GM21786 (cell line): Measurements from ENCODE around the gene ACTL9.
"Not testable (repeated sequence)": the region's sequence is repeated elsewhere in the genome, so short reads cannot be mapped to it uniquely, and the experiment has no call there.

ENCODE experiments used
- ATAC-seq: cut with Tn5 transposase; IDR thresholded peaks from one replicate; pipeline ENCODE4 v1.9.1; 2021; ENCODE audit not compliant: unreplicated experiment

Gene ACTL9, protein sequence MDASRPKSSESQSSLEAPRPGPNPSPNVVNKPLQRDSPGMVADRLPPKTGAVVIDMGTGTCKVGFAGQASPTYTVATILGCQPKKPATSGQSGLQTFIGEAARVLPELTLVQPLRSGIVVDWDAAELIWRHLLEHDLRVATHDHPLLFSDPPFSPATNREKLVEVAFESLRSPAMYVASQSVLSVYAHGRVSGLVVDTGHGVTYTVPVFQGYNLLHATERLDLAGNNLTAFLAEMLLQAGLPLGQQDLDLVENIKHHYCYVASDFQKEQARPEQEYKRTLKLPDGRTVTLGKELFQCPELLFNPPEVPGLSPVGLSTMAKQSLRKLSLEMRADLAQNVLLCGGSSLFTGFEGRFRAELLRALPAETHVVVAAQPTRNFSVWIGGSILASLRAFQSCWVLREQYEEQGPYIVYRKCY

DNA sequence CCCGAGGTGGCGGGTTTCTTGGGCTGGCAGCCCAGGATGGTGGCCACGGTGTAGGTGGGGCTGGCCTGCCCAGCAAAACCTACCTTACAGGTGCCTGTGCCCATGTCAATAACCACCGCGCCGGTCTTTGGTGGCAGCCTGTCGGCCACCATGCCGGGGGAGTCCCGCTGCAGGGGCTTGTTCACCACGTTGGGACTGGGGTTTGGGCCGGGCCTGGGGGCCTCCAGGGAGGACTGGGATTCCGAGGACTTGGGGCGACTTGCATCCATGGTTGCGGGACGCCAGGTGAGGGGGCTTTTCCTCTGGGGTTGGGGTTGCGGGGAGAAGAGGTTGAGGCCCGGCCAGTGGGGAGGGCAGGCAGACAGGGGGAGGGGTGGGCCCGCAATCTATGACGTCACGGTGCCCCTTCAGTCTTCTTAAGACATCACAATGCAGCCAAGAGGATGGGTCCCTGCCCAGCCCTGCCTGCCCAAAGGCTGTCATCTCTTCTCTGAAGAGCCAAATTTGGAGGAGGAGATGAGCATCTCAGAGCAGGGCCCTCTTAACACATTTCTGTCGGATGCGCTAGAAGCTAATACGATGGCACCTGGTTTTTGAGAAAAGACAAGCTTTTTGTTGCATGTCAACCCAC is at the start of gene ACTL9:
ACTL9 (minus strand) TSS at position 363 of the 631 bp plus-strand sequence; CDS start at position 269, 94 bp downstream.
- no peak for ATAC-seq

DNA sequence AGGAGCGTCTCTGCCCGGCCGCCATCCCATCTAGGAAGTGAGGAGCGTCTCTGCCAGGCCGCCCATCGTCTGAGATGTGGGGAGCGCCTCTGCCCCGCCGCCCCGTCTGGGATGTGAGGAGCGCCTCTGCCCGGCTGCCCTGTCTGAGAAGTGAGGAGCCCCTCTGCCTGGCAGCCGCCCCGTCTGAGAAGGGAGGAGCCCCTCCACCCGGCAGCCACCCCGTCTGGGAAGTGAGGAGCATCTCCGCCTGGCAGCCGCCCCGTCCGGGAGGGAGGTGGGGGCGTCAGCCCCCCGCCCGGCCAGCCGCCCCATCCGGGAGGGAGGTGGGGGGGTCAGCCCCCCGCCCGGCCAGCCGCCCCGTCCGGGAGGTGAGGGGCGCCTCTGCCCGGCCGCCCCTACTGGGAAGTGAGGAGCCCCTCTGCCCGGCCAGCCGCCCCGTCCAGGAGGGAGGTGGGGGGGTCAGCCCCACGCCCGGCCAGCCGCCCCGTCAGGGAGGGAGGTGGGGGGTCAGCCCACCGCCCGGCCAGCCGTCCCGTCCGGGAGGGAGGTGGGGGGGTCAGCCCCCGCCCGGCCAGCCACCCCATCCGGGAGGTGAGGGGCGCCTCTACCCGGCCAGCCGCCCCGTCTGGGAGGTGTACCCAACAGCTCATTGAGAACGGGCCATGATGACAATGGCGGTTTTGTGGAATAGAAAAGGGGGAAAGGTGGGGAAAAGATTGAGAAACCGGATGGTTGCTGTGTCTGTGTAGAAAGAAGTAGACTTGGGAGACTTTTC is 40.9 kb upstream of the ACTL9 start:
- not testable (repeated sequence) for ATAC-seq

DNA sequence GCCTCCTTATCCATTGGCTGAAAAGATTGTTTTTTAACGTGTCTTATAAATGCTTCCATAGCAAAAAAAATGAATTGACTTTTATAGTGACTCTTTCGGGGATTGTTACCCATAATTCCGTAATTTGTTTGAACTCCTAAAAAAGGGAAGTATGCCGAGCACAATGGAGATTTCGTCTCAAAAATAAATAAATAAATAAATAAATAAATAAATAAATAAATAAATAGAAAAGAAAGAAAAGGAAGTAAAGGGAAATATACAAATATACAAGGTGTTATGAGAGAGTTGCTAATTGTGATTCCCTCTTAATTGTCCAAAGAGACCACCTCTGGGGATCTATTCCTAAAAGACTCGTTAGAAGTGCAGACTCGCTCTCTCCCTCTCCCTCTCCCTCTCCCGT is 39.8 kb upstream of the ACTL9 start:
- ATAC-seq = no peak

DNA sequence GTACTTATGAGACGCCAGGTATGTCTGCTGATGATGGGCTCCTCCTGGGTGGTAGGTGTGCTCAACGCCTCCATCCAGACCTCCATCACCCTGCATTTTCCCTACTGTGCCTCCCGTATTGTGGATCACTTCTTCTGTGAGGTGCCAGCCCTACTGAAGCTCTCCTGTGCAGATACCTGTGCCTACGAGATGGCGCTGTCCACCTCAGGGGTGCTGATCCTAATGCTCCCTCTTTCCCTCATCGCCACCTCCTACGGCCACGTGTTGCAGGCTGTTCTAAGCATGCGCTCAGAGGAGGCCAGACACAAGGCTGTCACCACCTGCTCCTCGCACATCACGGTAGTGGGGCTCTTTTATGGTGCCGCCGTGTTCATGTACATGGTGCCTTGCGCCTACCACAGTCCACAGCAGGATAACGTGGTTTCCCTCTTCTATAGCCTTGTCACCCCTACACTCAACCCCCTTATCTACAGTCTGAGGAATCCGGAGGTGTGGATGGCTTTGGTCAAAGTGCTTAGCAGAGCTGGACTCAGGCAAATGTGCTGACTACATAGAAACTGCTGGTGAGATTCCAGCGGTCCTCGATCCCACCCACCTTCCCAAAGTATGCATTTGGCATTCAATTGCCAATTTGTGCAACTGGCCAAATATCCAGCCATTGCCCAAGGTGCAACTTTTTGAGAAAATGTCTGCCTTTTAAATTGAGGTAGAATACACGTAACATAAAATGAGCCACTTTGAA is 33.0 kb upstream of the ACTL9 start:
- no peak for ATAC-seq

DNA sequence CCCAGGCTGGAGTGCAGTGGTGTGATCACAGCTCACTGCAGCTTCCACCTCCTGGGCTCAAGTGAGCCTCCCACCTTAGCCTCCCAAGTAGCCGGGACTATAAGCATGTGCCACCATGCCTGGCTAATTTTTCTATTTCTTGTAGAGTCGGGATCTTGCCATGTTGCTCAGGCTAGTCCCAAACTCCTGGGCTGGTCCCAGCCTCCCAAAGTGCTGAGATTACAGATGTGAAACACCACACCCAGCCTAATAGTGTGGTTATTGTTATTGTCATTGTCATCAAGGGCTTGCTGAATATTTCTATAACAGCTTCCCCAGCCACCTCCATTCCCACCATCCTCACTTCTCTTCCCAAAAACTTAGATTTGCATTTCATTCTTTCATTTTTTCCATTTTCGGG is 25.7 kb upstream of the ACTL9 start:
- ATAC-seq = no peak

DNA sequence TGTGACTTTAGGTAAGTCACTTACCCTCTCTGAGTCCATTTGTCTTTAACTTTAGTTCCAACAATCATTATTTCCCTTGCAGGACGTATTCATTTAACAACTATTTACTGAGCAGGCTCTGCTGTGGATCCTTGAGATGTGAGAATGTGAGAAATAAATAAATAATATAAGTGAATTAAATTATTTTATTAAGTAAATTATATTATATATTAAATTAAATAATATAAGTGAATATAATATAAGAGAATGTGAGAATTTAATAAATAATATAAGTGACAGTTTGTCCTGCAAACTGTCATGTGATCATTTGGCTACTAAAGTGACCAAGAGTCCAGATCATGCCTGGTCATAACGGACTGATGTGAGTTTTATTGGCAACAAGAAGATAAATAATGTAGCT is 23.4 kb upstream of the ACTL9 start:
- ATAC-seq = no peak

DNA sequence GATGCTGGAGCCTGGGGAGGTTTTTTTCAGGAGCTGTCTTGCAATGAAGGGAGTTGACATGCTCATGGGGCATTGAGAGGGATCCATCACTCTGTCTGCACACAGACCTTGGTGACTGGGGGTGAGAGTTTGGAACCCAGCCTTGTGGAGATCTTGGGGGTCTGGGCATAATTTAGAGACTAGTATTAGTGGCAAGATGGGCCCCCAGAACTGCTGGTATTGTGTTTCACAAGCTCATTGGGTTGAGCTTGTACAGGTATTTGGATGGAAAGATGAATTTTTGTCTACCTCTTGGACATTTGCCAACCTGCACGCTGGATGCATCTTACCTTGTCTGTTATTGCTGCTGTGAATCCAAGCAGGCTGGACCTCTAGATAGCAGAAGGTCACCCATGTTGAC is 22.7 kb upstream of the ACTL9 start, which contains the start of gene OR2Z1:
OR2Z1 (plus strand) TSS at position 301 of the 400 bp plus-strand sequence. CDS start 9,395 bp downstream, outside the sequence.
- no peak for ATAC-seq

DNA sequence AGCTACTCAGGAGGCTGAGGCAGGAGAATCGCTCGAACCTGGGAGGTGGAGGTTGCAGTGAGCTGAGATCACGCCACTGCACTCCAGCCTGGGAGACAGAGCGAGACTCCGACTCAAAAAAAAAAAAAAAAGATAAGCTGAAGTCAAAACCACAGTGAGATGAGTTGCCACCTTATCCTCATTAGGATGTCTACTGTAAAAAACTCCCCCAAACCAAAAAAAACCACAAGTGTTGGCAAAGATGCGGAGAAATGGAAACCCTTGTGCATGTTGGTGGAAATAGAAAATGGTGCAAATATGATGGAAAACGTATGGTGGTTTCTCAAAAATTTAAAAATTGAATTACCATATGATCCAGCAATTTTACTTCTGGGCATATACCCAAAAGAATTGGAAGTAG is 11.7 kb upstream of the ACTL9 start:
- not testable (repeated sequence) for ATAC-seq

DNA sequence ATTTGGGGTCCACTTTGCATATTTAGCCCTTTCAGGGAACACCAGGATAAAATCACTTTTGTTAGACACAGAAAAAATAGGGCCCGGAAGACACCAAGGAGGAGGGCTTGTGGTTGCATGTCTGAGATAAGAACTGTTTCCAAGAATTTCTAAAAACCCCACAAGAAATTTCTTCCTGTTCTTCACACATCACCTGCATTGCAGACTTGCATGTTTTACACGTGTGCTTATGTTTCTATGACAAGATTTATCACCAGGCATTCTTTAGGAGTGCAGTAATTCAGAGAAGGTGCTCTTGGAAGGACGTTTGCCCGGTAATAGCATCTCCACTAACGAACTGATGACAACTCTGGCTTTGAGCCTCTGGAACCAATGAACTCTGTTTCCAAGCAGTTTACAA is 7.1 kb upstream of the ACTL9 start:
- no peak for ATAC-seq

DNA sequence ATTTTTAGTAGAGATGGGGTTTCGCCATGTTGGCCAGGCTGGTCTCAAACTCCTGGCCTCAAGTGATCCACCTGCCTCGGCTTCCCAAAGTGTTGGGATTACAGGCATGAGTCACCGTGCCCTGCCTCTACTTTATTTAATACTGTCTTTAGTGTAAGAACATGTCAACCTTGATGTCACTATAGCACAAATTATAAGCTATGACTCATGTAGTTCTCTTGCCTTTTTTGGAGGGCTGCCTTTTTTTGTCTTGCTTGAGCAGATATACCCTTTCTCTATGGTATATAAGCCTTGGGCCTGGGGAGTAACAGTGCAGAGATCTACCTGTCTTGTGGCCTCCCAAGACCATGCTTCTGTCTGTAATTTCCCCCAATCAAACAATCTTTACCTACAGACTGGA is 6.7 kb upstream of the ACTL9 start:
- ATAC-seq = not testable (repeated sequence)

DNA sequence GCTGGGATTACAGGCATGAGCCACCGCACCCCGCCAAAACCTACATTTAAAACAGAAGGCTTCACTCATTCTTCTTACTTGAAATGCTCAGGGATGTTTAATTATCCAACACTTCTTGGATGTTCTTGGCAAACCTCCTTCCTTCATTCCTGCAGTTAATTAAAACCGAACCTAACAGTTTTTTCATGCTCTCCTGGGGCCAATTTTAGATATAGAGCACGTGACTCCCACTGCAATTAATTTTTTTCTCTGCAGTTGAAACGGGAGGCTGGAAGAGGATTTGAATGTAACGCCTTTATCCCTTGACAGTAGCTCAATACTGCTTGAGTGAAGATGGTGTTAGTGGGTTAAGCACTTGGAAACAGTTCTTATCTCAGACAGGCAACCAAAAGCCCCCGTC is 4.6 kb upstream of the ACTL9 start:
- no peak for ATAC-seq

DNA sequence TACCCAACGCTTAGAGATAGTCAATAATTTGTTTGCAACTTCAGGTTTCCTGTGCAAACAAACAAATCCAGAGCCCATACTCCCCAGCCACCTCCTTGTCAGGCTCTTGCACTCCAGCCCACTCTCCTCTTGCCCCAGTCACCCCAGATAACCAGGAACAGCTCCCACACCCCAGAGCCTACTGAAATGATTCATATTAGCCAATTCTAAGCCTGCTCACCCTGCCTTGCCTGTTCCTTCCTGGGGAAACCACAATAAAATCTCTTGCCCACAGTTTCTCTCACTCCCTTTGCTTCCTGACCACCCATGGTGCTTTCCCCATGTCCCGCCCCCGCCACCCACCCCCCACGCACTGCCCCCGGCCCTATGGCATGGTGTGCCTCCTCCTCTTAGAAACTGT is 3.8 kb upstream of the ACTL9 start:
- ATAC-seq = no peak

DNA sequence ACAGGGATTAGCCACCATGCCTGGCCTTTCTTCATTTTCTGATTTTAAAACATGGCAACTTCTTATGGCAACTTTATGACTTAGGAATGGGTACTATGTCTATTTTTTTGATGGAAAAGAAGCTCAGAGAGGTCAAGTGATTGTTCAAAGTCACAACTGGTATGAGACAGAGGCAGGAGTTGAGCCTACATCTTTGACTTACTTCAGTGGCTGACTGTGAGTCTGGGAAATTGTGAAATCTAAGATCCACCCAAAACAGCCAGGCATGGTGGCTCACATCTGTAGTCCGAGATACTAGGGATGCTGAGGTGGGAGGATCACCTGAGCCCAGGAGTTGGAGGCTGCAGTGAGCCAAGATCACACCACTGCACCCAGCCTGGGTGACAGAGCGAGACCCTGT is 2.4 kb upstream of the ACTL9 start:
- no peak for ATAC-seq

DNA sequence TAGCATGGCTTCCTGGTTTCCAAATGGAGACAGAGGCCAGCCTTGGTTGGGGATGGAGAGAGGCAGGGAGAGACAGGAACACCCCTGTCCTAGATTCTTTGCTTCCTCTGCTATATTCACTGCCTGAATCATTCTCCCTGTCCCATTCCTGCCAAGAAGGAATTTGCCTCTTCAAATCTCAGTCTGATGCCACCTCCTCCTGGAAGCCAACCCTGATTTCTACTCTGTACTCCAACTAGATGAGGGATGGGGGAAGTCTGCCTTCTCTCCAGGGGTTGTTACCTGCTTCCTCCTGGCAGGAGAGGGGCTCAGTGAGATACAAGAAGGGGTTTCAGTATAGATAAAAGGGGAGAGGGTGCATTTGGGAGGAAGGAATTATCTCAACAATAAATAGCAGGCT is 1.3 kb upstream of the ACTL9 start:
- no peak for ATAC-seq

DNA sequence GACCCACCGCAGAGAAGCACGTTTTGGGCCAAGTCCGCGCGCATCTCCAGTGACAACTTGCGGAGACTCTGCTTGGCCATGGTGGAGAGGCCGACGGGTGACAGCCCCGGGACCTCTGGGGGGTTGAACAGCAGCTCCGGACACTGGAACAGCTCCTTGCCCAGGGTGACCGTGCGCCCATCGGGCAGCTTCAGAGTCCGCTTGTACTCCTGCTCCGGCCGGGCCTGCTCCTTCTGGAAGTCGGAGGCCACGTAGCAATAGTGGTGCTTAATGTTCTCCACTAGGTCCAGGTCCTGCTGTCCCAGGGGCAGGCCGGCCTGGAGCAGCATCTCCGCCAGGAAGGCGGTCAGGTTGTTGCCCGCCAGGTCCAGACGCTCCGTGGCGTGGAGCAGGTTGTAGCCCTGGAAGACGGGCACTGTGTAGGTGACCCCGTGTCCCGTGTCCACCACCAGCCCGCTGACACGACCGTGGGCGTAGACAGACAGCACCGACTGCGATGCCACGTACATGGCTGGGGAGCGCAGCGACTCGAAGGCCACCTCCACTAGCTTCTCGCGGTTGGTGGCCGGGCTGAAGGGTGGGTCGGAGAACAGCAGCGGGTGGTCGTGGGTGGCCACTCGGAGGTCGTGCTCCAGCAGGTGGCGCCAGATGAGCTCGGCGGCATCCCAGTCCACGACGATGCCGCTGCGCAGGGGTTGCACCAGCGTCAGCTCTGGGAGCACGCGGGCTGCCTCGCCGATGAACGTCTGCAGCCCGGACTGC is 743 bp downstream of the ACTL9 start:
- no peak for ATAC-seq

DNA sequence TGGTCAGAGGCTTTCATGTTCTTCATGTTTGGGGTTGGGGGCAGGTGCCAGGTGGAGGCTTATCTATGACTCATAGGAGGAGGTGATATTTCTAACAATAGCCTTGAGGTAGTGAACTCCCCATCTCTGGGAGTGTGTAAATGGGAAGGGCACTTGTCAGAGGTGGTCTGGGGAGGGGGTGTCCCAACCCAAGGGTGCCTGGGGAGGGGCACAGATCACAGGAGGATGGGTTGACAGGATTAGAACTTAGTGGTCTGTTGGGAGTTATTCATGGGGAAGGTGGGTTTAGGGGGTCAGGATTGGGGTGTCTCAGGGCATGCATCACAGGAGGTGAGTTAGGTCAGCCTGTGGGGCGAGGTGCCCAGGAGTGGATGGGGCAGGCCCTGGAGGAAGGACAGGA is 1.6 kb downstream of the ACTL9 start:
- no peak for ATAC-seq

DNA sequence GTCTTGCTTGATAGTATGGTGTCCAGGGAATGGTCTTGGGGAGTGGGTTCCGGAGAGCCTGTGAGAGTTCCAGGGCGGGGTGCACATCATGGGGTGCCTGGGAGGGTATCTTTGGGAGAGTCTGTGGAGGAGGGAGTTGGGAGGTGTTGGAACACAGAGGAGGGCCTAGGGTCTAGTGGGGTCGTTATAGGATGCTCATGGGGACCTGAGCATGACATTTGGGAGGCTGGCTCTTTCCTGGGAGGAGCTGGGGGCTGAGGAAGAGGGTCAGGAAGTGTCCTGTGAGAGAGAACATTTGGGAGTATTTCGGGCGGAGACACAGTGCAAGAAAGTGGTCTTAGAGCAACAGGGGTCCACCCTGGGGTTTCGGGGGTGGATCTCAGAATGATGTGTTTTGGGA is 2.7 kb downstream of the ACTL9 start:
- ATAC-seq = no peak

DNA sequence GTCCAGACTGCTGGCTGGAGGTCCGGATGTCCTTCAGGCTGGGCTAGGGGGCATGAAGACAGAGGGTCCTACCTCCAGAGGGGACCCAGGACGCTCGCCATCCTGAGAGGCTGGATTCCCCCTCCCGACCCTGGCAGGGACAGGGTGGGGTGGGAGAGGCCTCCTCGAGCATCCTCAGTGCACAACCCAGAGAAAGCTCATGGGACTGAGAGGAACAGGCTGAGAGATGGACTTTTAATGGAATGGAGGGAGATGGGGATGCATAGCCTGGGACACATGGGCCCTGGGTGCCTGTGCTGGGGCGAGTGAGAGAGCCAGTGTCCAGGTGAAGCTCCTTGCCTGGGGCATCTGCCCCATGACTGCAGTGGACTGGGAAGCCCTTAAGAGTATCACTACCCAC is 3.1 kb downstream of the ACTL9 start:
- ATAC-seq = no peak

DNA sequence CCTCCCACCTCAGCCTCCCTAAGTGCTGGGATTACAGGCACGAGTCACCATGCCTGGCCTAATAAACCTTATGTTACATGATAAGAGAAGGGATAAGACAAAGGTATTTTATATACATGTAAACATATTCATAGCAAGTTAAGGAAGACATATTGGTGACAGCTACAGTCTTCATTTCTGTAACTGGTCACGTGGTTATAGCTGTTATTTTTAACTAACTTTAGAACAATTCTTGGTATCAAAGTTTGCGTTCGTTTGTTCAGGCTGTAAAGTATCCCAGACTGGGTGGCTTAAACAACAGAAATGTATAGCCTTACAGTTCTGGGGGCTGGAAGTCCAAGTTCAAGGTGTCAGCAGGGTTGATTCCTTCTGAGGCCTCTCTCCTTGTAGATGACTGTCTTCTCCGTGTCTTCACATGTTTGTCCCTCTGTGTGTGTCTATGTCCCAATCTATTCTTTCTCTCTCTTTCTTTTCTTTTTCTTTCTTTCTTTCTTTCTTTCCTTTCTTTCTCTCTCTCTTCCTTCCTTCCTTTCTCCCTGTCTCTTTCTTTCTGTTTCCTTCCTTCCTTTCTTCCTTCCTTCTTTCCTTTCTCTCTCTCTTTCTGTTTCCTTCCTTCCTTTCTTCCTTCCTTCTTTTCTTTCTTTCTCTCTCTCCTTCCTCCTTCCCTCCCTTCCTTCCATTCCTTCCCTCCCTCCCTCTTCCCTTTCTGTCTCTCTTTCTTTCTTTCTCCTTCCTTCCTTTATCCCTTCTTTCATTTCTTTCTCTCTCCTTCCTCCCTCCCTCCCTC is 7.6 kb downstream of the ACTL9 start:
- no peak for ATAC-seq

DNA sequence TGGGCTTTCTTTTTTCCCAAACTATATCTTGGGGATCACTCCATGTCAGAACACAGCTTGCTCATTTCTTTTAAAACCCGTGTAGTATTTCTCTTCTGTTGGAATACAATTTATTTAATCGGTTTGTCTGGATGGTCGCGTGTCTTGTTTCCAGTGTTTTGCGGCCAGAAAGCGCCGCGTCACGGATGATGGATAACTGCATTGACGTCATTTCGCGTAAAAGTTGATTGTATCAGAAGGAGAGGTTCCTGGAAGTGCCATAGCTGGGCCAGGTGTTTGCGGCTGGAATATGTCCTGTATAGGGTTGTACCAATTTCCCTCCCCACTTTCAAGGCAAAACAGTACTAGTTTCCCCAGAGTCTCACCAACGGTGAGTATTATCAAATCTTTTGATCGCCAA is 9.7 kb downstream of the ACTL9 start:
- ATAC-seq = no peak
